DND-41 (cell line): Measurements from ENCODE around the gene RDH8.

ENCODE experiments used
- ATAC-seq: fragments of 200-7000 bp; cut with Tn5 transposase; 3 replicates; pipeline ENCODE4 v1.9.1; 2021; ENCODE audit warnings: low read depth; ENCODE audit not compliant: insufficient read depth
- DNase-seq: peaks from one replicate; pipeline ENCODE4 v3.0.0-alpha.2; 2020
- H2AFZ ChIP-seq: 2 replicates; pipeline ENCODE4 v1.6.0; 2012; ENCODE audit warnings: low read depth, low read length
- H3K27ac ChIP-seq: 2 replicates; pipeline ENCODE4 v1.5.1; 2012; ENCODE audit warnings: low read length, inconsistent platforms
- H3K27me3 ChIP-seq: fragments of 200-600 bp; sonication (generic); 2 replicates; pipeline ENCODE4 v1.6.0; 2012; ENCODE audit warnings: low read length, mild to moderate bottlenecking, inconsistent platforms; ENCODE audit not compliant: insufficient read depth, poor library complexity
- H3K36me3 ChIP-seq: 2 replicates; pipeline ENCODE4 v1.5.1; 2012; ENCODE audit warnings: low read length, inconsistent platforms; ENCODE audit not compliant: insufficient read depth
- H3K4me1 ChIP-seq: 2 replicates; pipeline ENCODE4 v1.5.1; 2012; ENCODE audit warnings: mild to moderate bottlenecking, low read length; ENCODE audit not compliant: insufficient read depth
- H3K4me2 ChIP-seq: 2 replicates; pipeline ENCODE4 v1.6.0; 2012; ENCODE audit warnings: mild to moderate bottlenecking, moderate library complexity, low read length, inconsistent platforms; ENCODE audit not compliant: insufficient read depth
- H3K4me3 ChIP-seq, 2 experiments: fragments of 200-600 bp in 1 of 2; shearing (Covaris generic) in 1 of 2; 2 replicates each; pipeline ENCODE4 v1.5.1; 2012 to 2016; ENCODE audit warnings: inconsistent platforms in 2 of 2, low read length in 2 of 2, mild to moderate bottlenecking in 2 of 2, low read depth in 1 of 2, moderate library complexity in 1 of 2
- H3K79me2 ChIP-seq: 2 replicates; pipeline ENCODE4 v1.6.0; 2012; ENCODE audit warnings: low read length, inconsistent platforms; ENCODE audit not compliant: insufficient read depth
- H3K9ac ChIP-seq: 2 replicates; pipeline ENCODE4 v1.6.0; 2012; ENCODE audit warnings: low read depth, mild to moderate bottlenecking, inconsistent platforms, low read length, moderate library complexity
- H3K9me3 ChIP-seq: 2 replicates; pipeline ENCODE4 v1.5.1; 2012; ENCODE audit warnings: low read length, moderate library complexity, mild to moderate bottlenecking, inconsistent platforms; ENCODE audit not compliant: insufficient read depth, severe bottlenecking
- H4K20me1 ChIP-seq: 2 replicates; pipeline ENCODE4 v1.6.0; 2012; ENCODE audit warnings: low read length; ENCODE audit not compliant: insufficient read depth
- CTCF ChIP-seq: IDR thresholded peaks from 2 replicates; pipeline ENCODE4 v1.5.1; 2012; ENCODE audit warnings: borderline replicate concordance, low read length, moderate library complexity, mild to moderate bottlenecking; ENCODE audit not compliant: poor library complexity, severe bottlenecking; ENCODE audit errors: extremely low read depth
- EZH2 ChIP-seq: IDR thresholded peaks from 3 replicates; pipeline ENCODE4 v1.6.1; 2012; ENCODE audit warnings: borderline replicate concordance, low read depth, mild to moderate bottlenecking, moderate library complexity, low read length, inconsistent platforms; ENCODE audit not compliant: severe bottlenecking

RDH8 gene

GRCh38 chr19:10013834-10014618 lies 743 bp downstream of the RDH8 start:
- Histone ChIP-seq H3K9me3 (no peaks in the 10 kb centered on the region), H3K4me3 (no peak overlapping the region), H3K27ac (no peak overlapping the region), H2AFZ (no peak overlapping the region), H3K9ac (no peak overlapping the region), H3K4me2 (no peak overlapping the region), H4K20me1 (no peaks in the 10 kb centered on the region), H3K27me3 (no peaks in the 10 kb centered on the region), H3K36me3 (no peaks in the 10 kb centered on the region), H3K79me2 (no peaks in the 10 kb centered on the region), H3K4me1 (no peaks in the 10 kb centered on the region)
- DNase-seq (no peak), ATAC-seq (no peak)
- TF ChIP-seq CTCF (no peak), EZH2 (no peak)

GRCh38 chr19:10018263-10018662 lies 5.0 kb downstream of the RDH8 start:
- H3K27me3 ChIP-seq = no peaks in the 10 kb centered on the region
- no peaks in the 10 kb centered on the region for H4K20me1 ChIP-seq
- no peaks in the 10 kb centered on the region for H3K36me3 ChIP-seq
- TF ChIP-seq CTCF (no peak), EZH2 (no peak)
- H3K4me1 ChIP-seq = no peaks in the 10 kb centered on the region
- no peak for DNase-seq
- H3K27ac ChIP-seq = no peak overlapping the region
- H3K9ac ChIP-seq = no peak overlapping the region
- H3K4me3 ChIP-seq = no peak overlapping the region
- no peaks in the 10 kb centered on the region for H3K9me3 ChIP-seq
- H2AFZ ChIP-seq = no peak overlapping the region
- no peak for ATAC-seq
- no peaks in the 10 kb centered on the region for H3K79me2 ChIP-seq
- no peak overlapping the region for H3K4me2 ChIP-seq

- TF ChIP-seq CTCF (no peak), EZH2 (no peak)
- Histone ChIP-seq H2AFZ (no peak overlapping the region), H3K36me3 (no peaks in the 10 kb centered on the region), H3K27me3 (no peaks in the 10 kb centered on the region), H3K27ac (no peak overlapping the region), H4K20me1 (no peaks in the 10 kb centered on the region), H3K4me1 (no peaks in the 10 kb centered on the region), H3K4me2 (no peak overlapping the region), H3K9ac (no peak overlapping the region), H3K9me3 (no peaks in the 10 kb centered on the region), H3K79me2 (no peaks in the 10 kb centered on the region), H3K4me3 (no peak overlapping the region)
- ATAC-seq (no peak), DNase-seq (no peak)
These were observed 5.5 kb downstream of the RDH8 start for GRCh38 chr19:10018786-10019185.
